NT2/D1 (cell line): ENCODE results near the gene ARHGAP32.

ENCODE experiments used
- SUZ12 ChIP-seq: IDR thresholded peaks from 2 replicates; pipeline ENCODE4 v1.6.1; 2011; ENCODE audit not compliant: insufficient read length, insufficient read depth; ENCODE audit errors: extremely low read depth
- YY1 ChIP-seq: IDR thresholded peaks from 2 replicates; pipeline ENCODE4 v1.6.1; 2011; ENCODE audit not compliant: insufficient read length, insufficient read depth
- ZNF274 ChIP-seq: IDR thresholded peaks from 2 replicates; pipeline ENCODE4 v1.6.1; 2011; ENCODE audit warnings: mild to moderate bottlenecking, low read depth, low read length

DNA sequence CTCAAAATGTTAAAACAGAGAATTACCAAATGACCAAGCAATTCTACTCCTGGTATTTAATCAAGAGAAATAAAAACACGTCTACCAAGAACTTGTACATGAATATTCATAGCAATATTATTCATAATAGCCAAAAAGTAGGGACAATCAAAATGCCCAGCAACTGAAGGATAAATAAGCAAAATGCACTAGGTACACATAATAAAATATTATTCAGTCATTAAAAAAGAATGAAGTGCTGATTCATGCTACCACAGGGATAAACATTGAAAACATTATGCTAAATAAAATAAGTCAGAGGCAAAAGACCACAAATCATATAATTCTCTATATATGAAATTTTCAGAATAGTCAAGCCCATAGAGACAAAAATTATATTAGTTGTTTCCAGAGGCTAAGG, 24.8 kb downstream of the ARHGAP32 start:
- TF ChIP-seq YY1 (no peak), ZNF274 (no peak), SUZ12 (no peak)
